Vagina (tissue), 2 donors: ENCODE measurements around the gene ELOVL5. TPM values are rescaled to one million over a fixed set of nuclear protein-coding genes. Genes with fewer than 3 reads are reported as not detected.
"Not testable (repeated sequence)": the region's sequence is repeated elsewhere in the genome, so short reads cannot be mapped to it uniquely, and the experiment has no call there.

ENCODE experiments used
- DNase-seq, 2 donors: peaks; one replicate each; pipeline ENCODE4 v3.0.0-alpha.2; 2017; ENCODE audit errors: extremely low spot score in 2 of 2
- H3K27ac ChIP-seq: fragments of 200-600 bp; sonication (generic); one replicate; pipeline ENCODE4 v1.5.1; 2019
- H3K27me3 ChIP-seq: fragments of 200-600 bp; sonication (generic); one replicate; pipeline ENCODE4 v1.5.1; 2019
- H3K36me3 ChIP-seq, 2 donors: fragments of 200-600 bp; sonication (generic); one replicate each; pipeline ENCODE4 v1.5.1; 2017 to 2019
- H3K4me1 ChIP-seq: fragments of 200-600 bp; sonication (generic); one replicate; pipeline ENCODE4 v1.5.1; 2019
- H3K4me3 ChIP-seq, 2 donors: fragments of 200-600 bp; sonication (generic); 1 replicate in 1 of 2; 2 replicates in 1 of 2; pipeline ENCODE4 v1.5.1; 2016 to 2019
- H3K9me3 ChIP-seq: fragments of 200-600 bp; sonication (generic); one replicate; pipeline ENCODE4 v1.5.1; 2019
- POLR2A ChIP-seq, 2 donors: fragments of 450-650 bp; IDR thresholded peaks; one replicate each; pipeline ENCODE4 v1.6.1; 2017; ENCODE audit warnings: antibody characterized with exemption in 2 of 2, mild to moderate bottlenecking in 2 of 2, moderate library complexity in 2 of 2
- POLR2AphosphoS5 ChIP-seq, 2 donors: sonication (generic); formaldehyde crosslinking; IDR thresholded peaks; one replicate each; pipeline ENCODE4 v1.9.0; 2017; ENCODE audit warnings: antibody characterized with exemption in 2 of 2, mild to moderate bottlenecking in 2 of 2, low read depth in 1 of 2; ENCODE audit not compliant: insufficient read depth in 1 of 2
- intact Hi-C: fragments of 100-400 bp; cut with DNase I; formaldehyde crosslinking; loops from one replicate; pipeline ENCODE4 v1.15.1; 2023
- total RNA-seq: library from RNA; depleted of rRNA; stranded (reverse); fragments of >200 nt; gene quantifications from one replicate; pipeline ENCODE4 v1.2.3, GENCODE V29; 2016
- TF ChIP-seq, protein P1 (sequence below), 3 experiments: fragments of 450-650 bp in 2 of 3; fragments of 200-600 bp in 1 of 3; sonication (generic) in 1 of 3; IDR thresholded peaks; one replicate each; pipeline ENCODE4 v1.5.1; 2017 to 2019; ENCODE audit warnings: antibody characterized with exemption in 3 of 3, mild to moderate bottlenecking in 2 of 3, moderate library complexity in 2 of 3

Gene ELOVL5
- total RNA-seq, 1 donor from 2014 or later: 42.5 TPM

- H3K4me1 ChIP-seq: no peaks in the 10 kb centered on the region
- intact Hi-C loops: no loop called here
- H3K36me3 ChIP-seq: no peaks in the 10 kb centered on the region
- H3K4me3 ChIP-seq: no peak overlapping the region
- H3K27me3 ChIP-seq: no peaks in the 10 kb centered on the region
- no peak overlapping the region for H3K27ac ChIP-seq
- no peaks in the 10 kb centered on the region for H3K9me3 ChIP-seq
- no peak for DNase-seq
- no peak for TF ChIP-seq POLR2A (IDR thresholded peaks at IDR 0.05)
- TF ChIP-seq, protein P1, sequence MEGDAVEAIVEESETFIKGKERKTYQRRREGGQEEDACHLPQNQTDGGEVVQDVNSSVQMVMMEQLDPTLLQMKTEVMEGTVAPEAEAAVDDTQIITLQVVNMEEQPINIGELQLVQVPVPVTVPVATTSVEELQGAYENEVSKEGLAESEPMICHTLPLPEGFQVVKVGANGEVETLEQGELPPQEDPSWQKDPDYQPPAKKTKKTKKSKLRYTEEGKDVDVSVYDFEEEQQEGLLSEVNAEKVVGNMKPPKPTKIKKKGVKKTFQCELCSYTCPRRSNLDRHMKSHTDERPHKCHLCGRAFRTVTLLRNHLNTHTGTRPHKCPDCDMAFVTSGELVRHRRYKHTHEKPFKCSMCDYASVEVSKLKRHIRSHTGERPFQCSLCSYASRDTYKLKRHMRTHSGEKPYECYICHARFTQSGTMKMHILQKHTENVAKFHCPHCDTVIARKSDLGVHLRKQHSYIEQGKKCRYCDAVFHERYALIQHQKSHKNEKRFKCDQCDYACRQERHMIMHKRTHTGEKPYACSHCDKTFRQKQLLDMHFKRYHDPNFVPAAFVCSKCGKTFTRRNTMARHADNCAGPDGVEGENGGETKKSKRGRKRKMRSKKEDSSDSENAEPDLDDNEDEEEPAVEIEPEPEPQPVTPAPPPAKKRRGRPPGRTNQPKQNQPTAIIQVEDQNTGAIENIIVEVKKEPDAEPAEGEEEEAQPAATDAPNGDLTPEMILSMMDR (IDR thresholded peaks at IDR 0.05): no peak
- TF ChIP-seq POLR2AphosphoS5 (IDR thresholded peaks at IDR 0.05; ENCODE audit: insufficient read depth in 1 of 2, low read depth in 1 of 2): no peak
Observed at GRCh38 chr6:53391170-53391569, 42.4 kb upstream of the ELOVL5 start.

- no peak overlapping the region for H3K27ac ChIP-seq
- H3K36me3 ChIP-seq: no peaks in the 10 kb centered on the region
- no peaks in the 10 kb centered on the region for H3K4me1 ChIP-seq
- no peak for DNase-seq
- H3K27me3 ChIP-seq: no peaks in the 10 kb centered on the region
- intact Hi-C loops: no loop called here
- no peak overlapping the region for H3K4me3 ChIP-seq
- no peak for TF ChIP-seq POLR2A (IDR thresholded peaks at IDR 0.05)
- H3K9me3 ChIP-seq: no peaks in the 10 kb centered on the region
Observed at GRCh38 chr6:53390010-53390409, 41.3 kb upstream of the ELOVL5 start.

- intact Hi-C loops, DNase-seq, H3K4me1 ChIP-seq, H3K27me3 ChIP-seq, H3K9me3 ChIP-seq, H3K36me3 ChIP-seq, H3K4me3 ChIP-seq, H3K27ac ChIP-seq: not testable (repeated sequence)
Observed at GRCh38 chr6:53388615-53389014, 39.9 kb upstream of the ELOVL5 start.

DNA sequence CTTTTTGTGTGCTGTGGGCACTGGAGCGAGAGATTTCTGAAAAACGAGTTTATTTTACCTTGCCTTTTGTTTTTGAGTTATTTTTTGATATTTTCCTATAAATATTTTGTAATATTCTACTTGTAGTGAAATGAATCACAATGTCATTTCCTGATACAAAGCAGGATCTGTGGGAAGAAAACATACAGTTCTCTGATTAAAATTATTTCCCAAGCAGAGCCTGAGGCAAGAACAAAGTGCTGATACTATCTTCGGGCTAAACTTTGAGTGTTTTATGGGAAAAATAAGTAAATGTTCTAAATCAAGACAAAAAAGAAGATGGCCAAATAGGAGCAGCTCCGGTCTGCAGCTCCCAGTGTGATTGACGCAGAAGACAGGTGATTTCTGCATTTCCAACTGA lies 33.7 kb upstream of the ELOVL5 start:
- H3K4me3 ChIP-seq: no peak overlapping the region
- TF ChIP-seq, protein P1 (IDR thresholded peaks at IDR 0.05): no peak
- no peak for TF ChIP-seq POLR2A (IDR thresholded peaks at IDR 0.05)
- no peak for TF ChIP-seq POLR2AphosphoS5 (IDR thresholded peaks at IDR 0.05; ENCODE audit: insufficient read depth in 1 of 2, low read depth in 1 of 2)
- H3K9me3 ChIP-seq: no peaks in the 10 kb centered on the region
- H3K36me3 ChIP-seq: no peaks in the 10 kb centered on the region
- H3K27ac ChIP-seq: no peak overlapping the region
- intact Hi-C loops: no loop called here
- no peak for DNase-seq
- no peaks in the 10 kb centered on the region for H3K4me1 ChIP-seq
- H3K27me3 ChIP-seq: no peaks in the 10 kb centered on the region

- no peak overlapping the region for H3K4me3 ChIP-seq
- no peak overlapping the region for H3K27ac ChIP-seq
- H3K36me3 ChIP-seq: no peaks in the 10 kb centered on the region
- H3K4me1 ChIP-seq: no peaks in the 10 kb centered on the region
- no peaks in the 10 kb centered on the region for H3K27me3 ChIP-seq
- H3K9me3 ChIP-seq: no peaks in the 10 kb centered on the region
- no peak for TF ChIP-seq POLR2A (IDR thresholded peaks at IDR 0.05)
- TF ChIP-seq, protein P1 (IDR thresholded peaks at IDR 0.05): no peak
- no peak for TF ChIP-seq POLR2AphosphoS5 (IDR thresholded peaks at IDR 0.05; ENCODE audit: insufficient read depth in 1 of 2, low read depth in 1 of 2)
- intact Hi-C loops: no loop called here
- DNase-seq: no peak
Observed at GRCh38 chr6:53378208-53378607, 29.5 kb upstream of the ELOVL5 start.

GRCh38 chr6:53377793-53378192 lies 29.0 kb upstream of the ELOVL5 start:
- intact Hi-C loops: no loop called here
- Histone ChIP-seq H3K36me3 (no peaks in the 10 kb centered on the region), H3K4me3 (no peak overlapping the region), H3K9me3 (no peaks in the 10 kb centered on the region), H3K4me1 (no peaks in the 10 kb centered on the region), H3K27me3 (no peaks in the 10 kb centered on the region), H3K27ac (no peak overlapping the region)
- TF ChIP-seq POLR2A (IDR thresholded peaks at IDR 0.05): no peak
- TF ChIP-seq POLR2AphosphoS5 (IDR thresholded peaks at IDR 0.05; ENCODE audit: insufficient read depth in 1 of 2, low read depth in 1 of 2): no peak
- TF ChIP-seq, protein P1 (IDR thresholded peaks at IDR 0.05): no peak
- DNase-seq: no peak
